ENCODE measurements around the gene BANF2. TPM values are rescaled to one million over a fixed set of nuclear protein-coding genes. Genes with fewer than 3 reads are reported as not detected.

BANF2 gene
- total RNA-seq, 2 donors from 2014 or later, result 1.9 TPM; not detected in 1

DNA sequence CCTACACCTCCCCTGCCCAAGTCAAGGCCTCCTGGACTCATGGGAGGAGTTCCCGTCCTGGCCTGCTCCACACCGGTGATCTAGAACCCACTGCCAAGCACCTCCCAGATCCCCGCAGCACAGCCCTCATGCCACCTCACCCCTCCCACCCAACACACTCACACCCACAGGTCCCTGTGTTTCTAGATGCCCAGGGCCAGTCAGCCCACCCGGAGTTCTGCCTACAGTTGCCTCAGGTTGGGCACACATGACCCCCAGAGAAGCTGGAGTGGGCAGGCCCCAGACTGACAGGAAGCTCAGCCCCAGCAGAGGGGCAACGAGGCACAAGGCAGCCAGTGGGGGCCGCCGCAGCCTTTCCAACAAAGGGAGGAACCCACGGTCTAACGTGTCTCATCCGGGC is 47.4 kb upstream of the BANF2 start:
- DNase-seq (ENCODE audit: low spot score), result no peak
- Histone ChIP-seq H3K27me3 (replicated peaks; ENCODE audit: insufficient read depth) (no peaks in the 10 kb centered on the region), H3K9me3 (no peaks in the 10 kb centered on the region), H3K4me3 (no peak overlapping the region), H3K27ac (no peak overlapping the region), H3K4me1 (replicated peaks) (peaks cover 20% of the 10 kb centered on the region), H3K36me3 (no peaks in the 10 kb centered on the region)
- WGBS, result 80% methylated on average over 10 of the region's 10 CpGs
- intact Hi-C loops (cut with DNase I), result no loop called here
- TF ChIP-seq POLR2AphosphoS5 (IDR thresholded peaks at IDR 0.05) (no peak), POLR2A (IDR thresholded peaks at IDR 0.05) (no peak)
- TF ChIP-seq, protein P1, sequence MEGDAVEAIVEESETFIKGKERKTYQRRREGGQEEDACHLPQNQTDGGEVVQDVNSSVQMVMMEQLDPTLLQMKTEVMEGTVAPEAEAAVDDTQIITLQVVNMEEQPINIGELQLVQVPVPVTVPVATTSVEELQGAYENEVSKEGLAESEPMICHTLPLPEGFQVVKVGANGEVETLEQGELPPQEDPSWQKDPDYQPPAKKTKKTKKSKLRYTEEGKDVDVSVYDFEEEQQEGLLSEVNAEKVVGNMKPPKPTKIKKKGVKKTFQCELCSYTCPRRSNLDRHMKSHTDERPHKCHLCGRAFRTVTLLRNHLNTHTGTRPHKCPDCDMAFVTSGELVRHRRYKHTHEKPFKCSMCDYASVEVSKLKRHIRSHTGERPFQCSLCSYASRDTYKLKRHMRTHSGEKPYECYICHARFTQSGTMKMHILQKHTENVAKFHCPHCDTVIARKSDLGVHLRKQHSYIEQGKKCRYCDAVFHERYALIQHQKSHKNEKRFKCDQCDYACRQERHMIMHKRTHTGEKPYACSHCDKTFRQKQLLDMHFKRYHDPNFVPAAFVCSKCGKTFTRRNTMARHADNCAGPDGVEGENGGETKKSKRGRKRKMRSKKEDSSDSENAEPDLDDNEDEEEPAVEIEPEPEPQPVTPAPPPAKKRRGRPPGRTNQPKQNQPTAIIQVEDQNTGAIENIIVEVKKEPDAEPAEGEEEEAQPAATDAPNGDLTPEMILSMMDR (IDR thresholded peaks at IDR 0.05), result no peak

DNA sequence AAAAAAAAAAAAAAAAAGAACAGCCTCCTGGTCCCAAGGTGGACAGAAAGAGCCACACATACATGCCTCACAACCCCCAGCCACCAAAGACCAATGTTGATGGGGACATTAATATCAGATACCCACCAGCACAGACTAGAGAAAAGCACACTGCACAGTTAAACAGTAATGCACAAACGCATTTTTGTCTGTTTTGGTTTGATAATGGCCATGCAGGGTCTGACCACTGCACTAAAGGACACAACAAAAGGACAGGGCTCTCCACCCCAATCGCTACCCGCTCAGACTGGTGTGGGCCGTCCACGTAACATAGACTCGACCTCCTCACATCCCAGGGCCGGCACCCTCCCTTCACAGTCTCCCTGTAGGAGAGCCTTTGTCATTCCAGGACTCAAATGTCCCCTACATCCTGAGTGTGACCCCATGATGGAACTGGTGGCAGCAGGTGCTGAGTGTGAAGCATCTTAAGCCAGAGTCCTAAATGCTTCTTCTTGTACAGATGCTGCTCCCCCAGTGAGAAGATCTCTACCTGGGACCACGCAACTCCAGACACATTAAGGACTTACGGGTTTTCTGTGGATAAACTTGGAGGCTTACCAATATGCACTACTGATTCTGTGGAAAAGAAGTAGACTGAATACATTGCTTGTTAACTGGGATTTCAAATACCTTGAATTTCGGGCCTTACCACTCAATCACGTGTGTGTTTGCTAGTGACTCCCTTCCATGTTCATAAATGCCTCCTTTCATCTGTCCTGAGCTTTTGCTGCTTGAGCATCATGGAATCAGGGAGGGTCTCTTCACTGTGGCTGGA is 45.7 kb upstream of the BANF2 start:
- no peak overlapping the region for H3K4me3 ChIP-seq
- intact Hi-C loops (cut with DNase I), result no loop called here
- no peaks in the 10 kb centered on the region for H3K27me3 ChIP-seq (replicated peaks; ENCODE audit: insufficient read depth)
- DNase-seq (ENCODE audit: low spot score), result no peak
- no peaks in the 10 kb centered on the region for H3K9me3 ChIP-seq
- 83% methylated on average over 11 of the region's 11 CpGs for WGBS
- H3K4me1 ChIP-seq (replicated peaks), result peaks cover 11% of the 10 kb centered on the region
- TF ChIP-seq, protein P1 (IDR thresholded peaks at IDR 0.05), result no peak
- TF ChIP-seq POLR2AphosphoS5 (IDR thresholded peaks at IDR 0.05), result no peak
- TF ChIP-seq POLR2A (IDR thresholded peaks at IDR 0.05), result no peak
- no peaks in the 10 kb centered on the region for H3K36me3 ChIP-seq
- H3K27ac ChIP-seq, result no peak overlapping the region

DNA sequence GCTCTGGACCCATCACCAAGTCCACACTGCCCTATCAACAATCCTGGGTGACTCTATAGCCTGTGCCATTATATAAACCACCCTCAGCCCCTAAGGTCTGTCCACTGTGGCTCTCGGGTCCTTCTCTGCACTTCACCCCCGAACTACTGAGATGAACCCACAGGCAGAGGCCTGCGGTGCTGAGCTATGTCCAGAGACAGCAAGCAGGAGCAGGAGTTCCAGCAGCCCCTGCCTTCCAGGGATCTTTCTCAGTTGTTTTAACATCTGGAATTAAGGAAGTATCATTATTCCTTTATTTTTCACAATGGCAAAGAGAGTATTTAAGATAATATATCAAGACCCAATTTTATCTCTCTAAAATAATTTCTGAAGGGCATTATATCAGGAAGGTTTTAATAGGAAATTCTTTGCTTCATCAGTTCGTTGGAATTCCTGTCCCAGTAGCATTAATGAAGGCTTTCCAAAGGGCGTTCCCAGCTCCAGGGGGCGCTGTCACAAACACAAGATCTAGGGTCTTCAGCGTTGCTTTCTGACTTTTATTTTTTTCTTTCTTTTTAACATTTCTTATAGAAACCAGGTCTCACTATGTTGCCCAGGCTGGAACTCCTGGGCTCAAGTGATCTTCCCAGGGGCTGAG is 45.0 kb upstream of the BANF2 start:
- no peak for DNase-seq (ENCODE audit: low spot score)
- H3K4me3 ChIP-seq, result no peak overlapping the region
- H3K27me3 ChIP-seq (replicated peaks; ENCODE audit: insufficient read depth), result no peaks in the 10 kb centered on the region
- H3K27ac ChIP-seq, result no peak overlapping the region
- TF ChIP-seq, protein P1 (IDR thresholded peaks at IDR 0.05), result peak; percentile 19 to 47 (median 39)
- TF ChIP-seq POLR2AphosphoS5 (IDR thresholded peaks at IDR 0.05), result no peak
- H3K36me3 ChIP-seq, result no peaks in the 10 kb centered on the region
- WGBS, result 51% methylated on average over 7 of the region's 7 CpGs
- H3K9me3 ChIP-seq, result no peaks in the 10 kb centered on the region
- H3K4me1 ChIP-seq (replicated peaks), result peaks cover 11% of the 10 kb centered on the region
- intact Hi-C loops (cut with DNase I), result no loop called here

DNA sequence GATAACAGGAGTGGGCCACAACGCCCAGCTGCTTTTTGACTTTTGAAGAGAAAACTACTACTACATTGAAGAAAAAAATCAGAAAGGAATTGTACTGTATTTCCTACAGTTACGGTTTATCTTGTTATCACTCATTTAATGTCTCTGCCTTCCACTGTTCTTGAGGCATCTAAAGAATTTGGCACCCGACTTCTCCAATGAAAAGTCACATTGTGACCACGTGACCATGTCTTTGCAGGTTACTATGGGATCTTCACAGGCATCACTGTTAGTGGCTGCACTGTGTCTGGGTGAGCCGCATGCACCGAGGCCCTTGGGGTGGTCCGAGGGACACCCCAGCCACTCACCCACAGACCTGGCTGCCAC is 44.5 kb upstream of the BANF2 start:
- no peak for DNase-seq (ENCODE audit: low spot score)
- no peaks in the 10 kb centered on the region for H3K27me3 ChIP-seq (replicated peaks; ENCODE audit: insufficient read depth)
- H3K4me3 ChIP-seq, result no peak overlapping the region
- H3K4me1 ChIP-seq (replicated peaks), result peaks cover 11% of the 10 kb centered on the region
- intact Hi-C loops (cut with DNase I), result no loop called here
- TF ChIP-seq, protein P1 (IDR thresholded peaks at IDR 0.05), result peak in 1 of 4 experiments; percentile 8
- TF ChIP-seq POLR2AphosphoS5 (IDR thresholded peaks at IDR 0.05), result no peak
- WGBS, result 66% methylated on average over 7 of the region's 7 CpGs
- no peaks in the 10 kb centered on the region for H3K36me3 ChIP-seq
- H3K27ac ChIP-seq, result no peak overlapping the region
- H3K9me3 ChIP-seq, result no peaks in the 10 kb centered on the region

All from prostate gland (tissue), 2 donors.